ENCODE results near the gene BST1. TPM values are rescaled to one million over a fixed set of nuclear protein-coding genes. Genes with fewer than 3 reads are reported as not detected.

Gene BST1
- total and polyA plus RNA-seq, 10 of the 15 experiments (the other 5 are each of a cell fraction or from before 2014, with no cell fraction given) = 0.04 to 0.42 (median 0.11) TPM; not detected in 1

GRCh38 chr4:15754323-15754722 is 51.5 kb downstream of the BST1 start:
- no peak overlapping the region for H3K4me2 ChIP-seq (ENCODE audit: control insufficient read depth, insufficient read depth)
- BruUV-seq (replicated peaks) = no TSS peak
- H3K79me2 ChIP-seq (ENCODE audit: control insufficient read depth, insufficient read depth, low read length) = no peaks in the 10 kb centered on the region
- DNase-seq (ENCODE audit: low read depth, low spot score) (no peak), ATAC-seq (0 out of 3 replicates have a peak, but pooled peaks have one; percentile 11), FAIRE-seq (no peak)
- H4K20me1 ChIP-seq (ENCODE audit: control insufficient read depth, insufficient read depth) = no peaks in the 10 kb centered on the region
- H3K36me3 ChIP-seq (ENCODE audit: control insufficient read depth in 2 of 2, insufficient read depth in 2 of 2, low read length in 1 of 2) = no peaks in the 10 kb centered on the region
- CTCF ChIA-PET = interaction anchor here (1.3 to 4.4 kb wide), 4 partner anchors 9 to 26 kb away, joined by 3 to 33 read pairs (median 13); no protein-coding TSS in a partner anchor
- RAD21 ChIA-PET (ENCODE audit: unreplicated experiment) = interaction anchor here (0.9 to 2.0 kb wide), 3 partner anchors 16 to 511 kb away, joined by 3 to 4 read pairs (median 4); no protein-coding TSS in a partner anchor
- SMC1A ChIA-PET (ENCODE audit: uncharacterized antibody, unreplicated experiment) = interaction anchor here (1.1 to 6.2 kb wide), 6 partner anchors 12 to 51 kb away, joined by 3 to 83 read pairs (median 6); no protein-coding TSS in a partner anchor
- no peak for TF ChIP-seq ZNF384 (IDR thresholded peaks at IDR 0.05; ENCODE audit: borderline replicate concordance, low read depth, low read length)
- POLR2A ChIA-PET = interaction anchor here (0.5 kb wide), 1 partner anchor 117 kb away, joined by 3 read pairs; no protein-coding TSS in a partner anchor
- in situ Hi-C loops (cut with MboI) (no loop called here), intact Hi-C loops (cut with micrococcal nuclease; ENCODE audit: unreplicated experiment) (no loop called here)
- H3K4me1 ChIP-seq (ENCODE audit: control insufficient read depth, insufficient read depth, low read length) = peaks cover 18% of the 10 kb centered on the region
- no peak overlapping the region for H3K9ac ChIP-seq (ENCODE audit: control insufficient read depth, insufficient read depth, low read length)
- no peaks in the 10 kb centered on the region for H3K27me3 ChIP-seq (replicated peaks in 1 of 2; ENCODE audit: control insufficient read depth in 2 of 2, insufficient read depth in 2 of 2, low read length in 1 of 2)
- H3K4me3 ChIP-seq = no peak overlapping the region
- no peak overlapping the region for H2AFZ ChIP-seq (ENCODE audit: control insufficient read depth, low read depth, low read length)
- H3K9me3 ChIP-seq (replicated peaks; ENCODE audit: control insufficient read depth, insufficient read depth, low read length) = no peaks in the 10 kb centered on the region; the same call in 2 of the 3 replicates
- 63% methylated on average over 4 of the region's 4 CpGs for WGBS (ENCODE audit: insufficient coverage, insufficient replicate concordance, low lambda C conversion rate, missing lambda C conversion rate)
- H3K27ac ChIP-seq (ENCODE audit: control insufficient read depth, insufficient read depth) = no peak overlapping the region

GRCh38 chr4:15755321-15756155 is 52.7 kb downstream of the BST1 start:
- Histone ChIP-seq H3K36me3 (ENCODE audit: control insufficient read depth in 2 of 2, insufficient read depth in 2 of 2, low read length in 1 of 2) (no peaks in the 10 kb centered on the region), H4K20me1 (ENCODE audit: control insufficient read depth, insufficient read depth) (no peaks in the 10 kb centered on the region), H3K4me1 (ENCODE audit: control insufficient read depth, insufficient read depth, low read length) (peaks cover 18% of the 10 kb centered on the region), H3K9ac (ENCODE audit: control insufficient read depth, insufficient read depth, low read length) (0 out of 2 replicates have a peak overlapping the region, but pooled peaks have one; percentile 16), H3K9me3 (replicated peaks; ENCODE audit: control insufficient read depth, insufficient read depth, low read length) (no peaks in the 10 kb centered on the region; the same call in 2 of the 3 replicates), H3K79me2 (ENCODE audit: control insufficient read depth, insufficient read depth, low read length) (no peaks in the 10 kb centered on the region), H2AFZ (ENCODE audit: control insufficient read depth, low read depth, low read length) (no peak overlapping the region), H3K27ac (ENCODE audit: control insufficient read depth, insufficient read depth) (no peak overlapping the region), H3K4me2 (ENCODE audit: control insufficient read depth, insufficient read depth) (peak overlapping the region; percentile 66; the same call in 1 of the 2 replicates), H3K4me3 (no peak overlapping the region), H3K27me3 (replicated peaks in 1 of 2; ENCODE audit: control insufficient read depth in 2 of 2, insufficient read depth in 2 of 2, low read length in 1 of 2) (no peaks in the 10 kb centered on the region)
- FAIRE-seq (no peak), ATAC-seq (peak; percentile 49), DNase-seq (ENCODE audit: low read depth, low spot score) (no peak)
- WGBS (ENCODE audit: insufficient coverage, insufficient replicate concordance, low lambda C conversion rate, missing lambda C conversion rate) = 41% methylated on average over 4 of the region's 4 CpGs
- SMC1A ChIA-PET (ENCODE audit: uncharacterized antibody, unreplicated experiment) = interaction anchor here (0.6 to 6.2 kb wide), 16 partner anchors 8 to 241 kb away, joined by 3 to 83 read pairs (median 7); no protein-coding TSS in a partner anchor
- RAD21 ChIA-PET (ENCODE audit: unreplicated experiment) = interaction anchor here (0.7 to 3.0 kb wide), 10 partner anchors 11 to 54 kb away, joined by 3 to 30 read pairs (median 8); partner anchors contain the start of gene CD38
- in situ Hi-C loops (cut with MboI) (no loop called here), intact Hi-C loops (cut with micrococcal nuclease; ENCODE audit: unreplicated experiment) (loop anchor here (2.0 kb wide), 1 partner anchor 23 kb away; the partner anchor contains the start of gene CD38)
- POLR2A ChIA-PET = interaction anchor here (0.7 to 2.7 kb wide), 7 partner anchors 12 to 30 kb away, joined by 3 to 19 read pairs (median 3); no protein-coding TSS in a partner anchor
- BruUV-seq (replicated peaks) = no TSS peak
- CTCF ChIA-PET = interaction anchor here (0.7 to 4.4 kb wide), 20 partner anchors 8 to 276 kb away, joined by 3 to 34 read pairs (median 6); partner anchors contain the start of gene FAM200B
- peak; percentile 34; the same call in 1 of the 2 replicates for TF ChIP-seq NFIC (IDR thresholded peaks at IDR 0.05; ENCODE audit: low read depth, low read length)
- TF ChIP-seq RUNX3 (IDR thresholded peaks at IDR 0.05; ENCODE audit: low read length) = peak; percentile 59
- TF ChIP-seq SPI1 (IDR thresholded peaks at IDR 0.05; ENCODE audit: borderline replicate concordance, insufficient read depth, low read depth, low read length) = no peak
- TF ChIP-seq, protein P1, sequence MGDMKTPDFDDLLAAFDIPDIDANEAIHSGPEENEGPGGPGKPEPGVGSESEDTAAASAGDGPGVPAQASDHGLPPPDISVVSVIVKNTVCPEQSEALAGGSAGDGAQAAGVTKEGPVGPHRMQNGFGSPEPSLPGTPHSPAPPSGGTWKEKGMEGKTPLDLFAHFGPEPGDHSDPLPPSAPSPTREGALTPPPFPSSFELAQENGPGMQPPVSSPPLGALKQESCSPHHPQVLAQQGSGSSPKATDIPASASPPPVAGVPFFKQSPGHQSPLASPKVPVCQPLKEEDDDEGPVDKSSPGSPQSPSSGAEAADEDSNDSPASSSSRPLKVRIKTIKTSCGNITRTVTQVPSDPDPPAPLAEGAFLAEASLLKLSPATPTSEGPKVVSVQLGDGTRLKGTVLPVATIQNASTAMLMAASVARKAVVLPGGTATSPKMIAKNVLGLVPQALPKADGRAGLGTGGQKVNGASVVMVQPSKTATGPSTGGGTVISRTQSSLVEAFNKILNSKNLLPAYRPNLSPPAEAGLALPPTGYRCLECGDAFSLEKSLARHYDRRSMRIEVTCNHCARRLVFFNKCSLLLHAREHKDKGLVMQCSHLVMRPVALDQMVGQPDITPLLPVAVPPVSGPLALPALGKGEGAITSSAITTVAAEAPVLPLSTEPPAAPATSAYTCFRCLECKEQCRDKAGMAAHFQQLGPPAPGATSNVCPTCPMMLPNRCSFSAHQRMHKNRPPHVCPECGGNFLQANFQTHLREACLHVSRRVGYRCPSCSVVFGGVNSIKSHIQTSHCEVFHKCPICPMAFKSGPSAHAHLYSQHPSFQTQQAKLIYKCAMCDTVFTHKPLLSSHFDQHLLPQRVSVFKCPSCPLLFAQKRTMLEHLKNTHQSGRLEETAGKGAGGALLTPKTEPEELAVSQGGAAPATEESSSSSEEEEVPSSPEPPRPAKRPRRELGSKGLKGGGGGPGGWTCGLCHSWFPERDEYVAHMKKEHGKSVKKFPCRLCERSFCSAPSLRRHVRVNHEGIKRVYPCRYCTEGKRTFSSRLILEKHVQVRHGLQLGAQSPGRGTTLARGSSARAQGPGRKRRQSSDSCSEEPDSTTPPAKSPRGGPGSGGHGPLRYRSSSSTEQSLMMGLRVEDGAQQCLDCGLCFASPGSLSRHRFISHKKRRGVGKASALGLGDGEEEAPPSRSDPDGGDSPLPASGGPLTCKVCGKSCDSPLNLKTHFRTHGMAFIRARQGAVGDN (IDR thresholded peaks at IDR 0.05) = no peak
- TF ChIP-seq MYC (IDR thresholded peaks at IDR 0.05; ENCODE audit: insufficient read depth, insufficient read length, insufficient replicate concordance, low read length, severe bottlenecking) = no peak
- TF ChIP-seq YBX1 (IDR thresholded peaks at IDR 0.05) = no peak
- TF ChIP-seq IRF4 (IDR thresholded peaks at IDR 0.05; ENCODE audit: low read depth, low read length) = no peak
- TF ChIP-seq NR2F1 (conservative IDR thresholded peaks at IDR 0.05) = 0 out of 2 replicates have a peak, but pooled peaks have one; percentile 32
- TF ChIP-seq YY1 (IDR thresholded peaks at IDR 0.05; ENCODE audit: low read depth, low read length) = no peak
